Endothelial cell of umbilical vein (primary cell): ENCODE results near the gene NLRC3. TPM values are rescaled to one million over a fixed set of nuclear protein-coding genes. Genes with fewer than 3 reads are reported as not detected.

Experiments
- BruUV-seq: library from RNA; stranded (reverse); fragments of 400-500 nt; replicated peaks from 2 replicates; lab custom pipeline; 2021; lab: Mats Ljungman, UMichigan
- CTCF ChIA-PET: fragments of 300-600, 350-600 bp; sonication (Branson Sonifier 250); formaldehyde crosslinking; loops from one replicate; lab custom pipeline; 2021; ENCODE audit warnings: antibody characterized with exemption, inconsistent platforms; lab: Charles Lee
- POLR2A ChIA-PET: fragments of 300-600, 350-600 bp; sonication (Branson Sonifier 250); formaldehyde crosslinking; loops from one replicate; lab custom pipeline; 2021; ENCODE audit warnings: antibody characterized with exemption, inconsistent platforms; lab: Charles Lee
- DNase-seq: peaks from one replicate; pipeline ENCODE4 v3.0.0-alpha.2; 2011; ENCODE audit warnings: low read depth, low spot score
- FAIRE-seq: peaks from 2 replicates; lab custom pipeline; 2011; peaks lifted over from hg19 to GRCh38; lab: Jason Lieb, UNC
- H2AFZ ChIP-seq: 2 replicates; pipeline ENCODE4 v1.6.0; 2012; ENCODE audit warnings: low read depth, low read length, control low read depth, inconsistent platforms
- H3K27ac ChIP-seq: 2 replicates; pipeline ENCODE4 v1.5.1; 2011; ENCODE audit warnings: low read depth, mild to moderate bottlenecking, control low read depth, low read length, moderate library complexity; ENCODE audit not compliant: insufficient read depth
- H3K27me3 ChIP-seq, 2 experiments: 2 replicates each; pipeline versions ENCODE4 v1.6.0 to v1.6.1; 2011; ENCODE audit warnings: low read length in 2 of 2, mixed read lengths in 1 of 2; ENCODE audit not compliant: control insufficient read depth in 2 of 2, insufficient read depth in 2 of 2
- H3K36me3 ChIP-seq, 2 experiments: 2 replicates in 1 of 2; 3 replicates in 1 of 2; pipeline ENCODE4 v1.5.1; 2011; ENCODE audit warnings: low read length in 2 of 2, mild to moderate bottlenecking in 1 of 2, moderate library complexity in 1 of 2; ENCODE audit not compliant: control insufficient read depth in 2 of 2, insufficient read depth in 2 of 2; ENCODE audit errors: extremely low read depth in 1 of 2
- H3K4me1 ChIP-seq: 3 replicates; pipeline ENCODE4 v1.5.1; 2011; ENCODE audit warnings: mild to moderate bottlenecking, low read length; ENCODE audit not compliant: control insufficient read depth, insufficient read depth; ENCODE audit errors: extremely low read depth
- H3K4me2 ChIP-seq: 2 replicates; pipeline ENCODE4 v1.6.1; 2011; ENCODE audit warnings: low read length, control low read depth, mixed read lengths; ENCODE audit not compliant: insufficient read depth
- H3K4me3 ChIP-seq, 3 experiments: fragments of 200-600 bp in 1 of 3; sonication (generic), shearing (Covaris generic) in 1 of 3; replicated peaks in 1 of 3; 2 replicates each; pipeline ENCODE4 v1.5.1; 2011 to 2016; ENCODE audit warnings: control low read depth in 3 of 3, low read length in 3 of 3, mild to moderate bottlenecking in 2 of 3, inconsistent platforms in 1 of 3, low read depth in 1 of 3, moderate library complexity in 1 of 3; ENCODE audit not compliant: insufficient read depth in 1 of 3
- H3K79me2 ChIP-seq: 2 replicates; pipeline ENCODE4 v1.6.0; 2012; ENCODE audit warnings: low read length, inconsistent platforms; ENCODE audit not compliant: control insufficient read depth, insufficient read depth
- H3K9ac ChIP-seq: replicated peaks from 2 replicates; pipeline ENCODE3; 2011; ENCODE audit warnings: low read length, control low read depth; ENCODE audit not compliant: insufficient read depth; ENCODE audit errors: extremely low read depth
- H3K9me1 ChIP-seq: replicated peaks from 3 replicates; pipeline ENCODE4 v1.6.0; 2011; ENCODE audit warnings: mild to moderate bottlenecking, low read length; ENCODE audit not compliant: control insufficient read depth, insufficient read depth; ENCODE audit errors: extremely low read depth
- H3K9me3 ChIP-seq: replicated peaks from 2 replicates; pipeline ENCODE4 v1.5.1; 2012; ENCODE audit warnings: low read length, inconsistent platforms; ENCODE audit not compliant: control insufficient read depth, insufficient read depth
- H4K20me1 ChIP-seq: replicated peaks from 2 replicates; pipeline ENCODE3; 2011; ENCODE audit warnings: mild to moderate bottlenecking, low read length; ENCODE audit not compliant: control insufficient read depth, insufficient read depth; ENCODE audit errors: extremely low read depth
- CTCF ChIP-seq, 2 donors: IDR thresholded peaks; 1 replicate in 1 of 2; 2 replicates in 1 of 2; pipeline ENCODE4 v1.5.1; 2011; ENCODE audit warnings: low read length in 2 of 2, mild to moderate bottlenecking in 2 of 2, moderate library complexity in 2 of 2, control low read depth in 1 of 2, inconsistent platforms in 1 of 2, low read depth in 1 of 2; ENCODE audit not compliant: insufficient read depth in 1 of 2; ENCODE audit errors: extremely low read depth in 1 of 2
- EZH2 ChIP-seq: IDR thresholded peaks from 2 replicates; pipeline ENCODE4 v1.6.1; 2012; ENCODE audit warnings: borderline replicate concordance, low read depth, mild to moderate bottlenecking, moderate library complexity, low read length, inconsistent platforms; ENCODE audit not compliant: severe bottlenecking
- FOS ChIP-seq: IDR thresholded peaks from 2 replicates; pipeline ENCODE4 v1.6.1; 2011; ENCODE audit warnings: mild to moderate bottlenecking, low read length, moderate library complexity, borderline replicate concordance; ENCODE audit not compliant: insufficient read depth
- GATA2 ChIP-seq: IDR thresholded peaks from 2 replicates; pipeline ENCODE4 v1.7.0; 2011; ENCODE audit warnings: low read depth, mild to moderate bottlenecking, moderate library complexity, mixed read lengths, low read length; ENCODE audit not compliant: insufficient read length, insufficient read depth
- JUN ChIP-seq: IDR thresholded peaks from 2 replicates; pipeline ENCODE4 v1.6.1; 2011; ENCODE audit warnings: borderline replicate concordance, low read depth; ENCODE audit not compliant: insufficient read length, insufficient read depth
- MYC ChIP-seq: IDR thresholded peaks from one replicate; pipeline ENCODE4 v1.6.1; 2011; ENCODE audit warnings: mild to moderate bottlenecking, low read depth, low read length
- POLR2A ChIP-seq: IDR thresholded peaks from 2 replicates; pipeline ENCODE4 v1.6.1; 2012; ENCODE audit warnings: low read depth, mild to moderate bottlenecking, control low read depth, low read length
- POLR2AphosphoS5 ChIP-seq: IDR thresholded peaks from 2 replicates; pipeline ENCODE4 v1.6.1; 2012; ENCODE audit warnings: low read depth, mild to moderate bottlenecking, control low read depth, low read length, moderate library complexity; ENCODE audit not compliant: insufficient read depth
- dilution Hi-C: fragments of 300-500 bp; cut with MboI; formaldehyde crosslinking; loops from one replicate; pipeline ENCODE4 v1.15.0; 2019; ENCODE audit warnings: low sequenced_read_pairs; ENCODE audit not compliant: extremely low pct_ligation_motif_present
- intact Hi-C: fragments of 100-400 bp; cut with micrococcal nuclease; formaldehyde crosslinking; loops from one replicate; pipeline ENCODE4 v1.10.0; 2022
- polyA plus RNA-seq, 4 experiments: library from polyadenylated mRNA; depleted of rRNA in 3 of 4; stranded (reverse) in 3 of 4; unstranded in 1 of 4; fragments of >200 nt; gene quantifications; 2 replicates each; pipeline versions ENCODE4 v1.2.1 to v1.2.3, GENCODE V29; 2011 to 2012; ENCODE audit warnings: missing spikeins in 1 of 4
- total RNA-seq: library from RNA; stranded (reverse); gene quantifications from 2 replicates; pipeline ENCODE4 v1.2.3, GENCODE V29; 2021
- TF ChIP-seq, protein P1 (sequence below): IDR thresholded peaks from 2 replicates; pipeline ENCODE4 v1.6.1; 2011; ENCODE audit not compliant: insufficient read depth, insufficient read length

The NLRC3 gene
- total and polyA plus RNA-seq, 2 donors (not counting 3 experiments of a cell fraction or from before 2014, with no cell fraction given) = 0.84 to 3.4 TPM

GRCh38 chr16:3529175-3529574 is 48.0 kb downstream of the NLRC3 start:
- H2AFZ ChIP-seq = no peak overlapping the region
- BruUV-seq = no TSS peak

More at GRCh38 chr16:3529175-3529574, 48.0 kb downstream of the NLRC3 start:
- Histone ChIP-seq H3K27ac (no peak overlapping the region), H3K9me3 (no peaks in the 10 kb centered on the region), H3K9ac (no peak overlapping the region), H3K4me3 (no peak overlapping the region), H3K36me3 (peaks cover 0 to 26% of the 10 kb centered on the region in 2 experiments), H3K79me2 (no peaks in the 10 kb centered on the region), H3K4me1 (no peaks in the 10 kb centered on the region), H3K4me2 (no peak overlapping the region), H4K20me1 (no peaks in the 10 kb centered on the region), H3K27me3 (no peaks in the 10 kb centered on the region), H3K9me1 (no peaks in the 10 kb centered on the region)
- no peak for FAIRE-seq
- CTCF ChIA-PET = no interaction called here
- intact Hi-C loops = no loop called here
- DNase-seq = no peak
- dilution Hi-C loops = no loop called here
- TF ChIP-seq POLR2AphosphoS5 (no peak), MYC (no peak), FOS (no peak), JUN (no peak), EZH2 (no peak), CTCF (IDR thresholded peaks at IDR 0.05; ENCODE audit: extremely low read depth in 1 of 2, insufficient read depth in 1 of 2, low read depth in 1 of 2, low read length in 2 of 2) (no peak), GATA2 (no peak), POLR2A (no peak)
- TF ChIP-seq, protein P1, sequence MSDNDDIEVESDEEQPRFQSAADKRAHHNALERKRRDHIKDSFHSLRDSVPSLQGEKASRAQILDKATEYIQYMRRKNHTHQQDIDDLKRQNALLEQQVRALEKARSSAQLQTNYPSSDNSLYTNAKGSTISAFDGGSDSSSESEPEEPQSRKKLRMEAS = no peak
- POLR2A ChIA-PET = no interaction called here
